GM12875 (cell line): ENCODE measurements around the gene TMEM170A.

Source experiments
- H3K4me3 ChIP-seq: one replicate; pipeline ENCODE4 v1.5.1; 2011; ENCODE audit warnings: low read depth, low read length, control low read depth
- CTCF ChIP-seq: IDR thresholded peaks from 2 replicates; pipeline ENCODE4 v1.5.1; 2011; ENCODE audit warnings: low read depth, mild to moderate bottlenecking, control low read depth, inconsistent platforms, low read length, moderate library complexity, borderline replicate concordance; ENCODE audit not compliant: insufficient read depth

TMEM170A gene

GRCh38 chr16:75497558-75497957 lies 33.1 kb upstream of the TMEM170A start:
- TF ChIP-seq CTCF, result no peak
- H3K4me3 ChIP-seq, result no peak overlapping the region

- no peak within 1 kb of the TSS for H3K4me3 ChIP-seq
- TF ChIP-seq CTCF, result no peak
Measured at GRCh38 chr16:75495076-75495674, 30.7 kb upstream of the TMEM170A start, which contains the start of gene CHST6. CHST6 (minus strand) TSS chr16:75495441; CDS start chr16:75479828, 15,613 bp downstream.

- H3K4me3 ChIP-seq, result no peak overlapping the region
Measured at GRCh38 chr16:75494661-75495075, 30.2 kb upstream of the TMEM170A start.

GRCh38 chr16:75494184-75494583 lies 29.7 kb upstream of the TMEM170A start:
- no peak overlapping the region for H3K4me3 ChIP-seq
- no peak for TF ChIP-seq CTCF

More at GRCh38 chr16:75494661-75495075, 30.2 kb upstream of the TMEM170A start:
- TF ChIP-seq CTCF, result no peak

- H3K4me3 ChIP-seq, result no peak overlapping the region
- peak; percentile 41; the same call in 1 of the 2 replicates for TF ChIP-seq CTCF
Measured at GRCh38 chr16:75491876-75492275, 27.4 kb upstream of the TMEM170A start.

GRCh38 chr16:75488322-75488721 lies 23.8 kb upstream of the TMEM170A start:
- TF ChIP-seq CTCF, result no peak
- no peak overlapping the region for H3K4me3 ChIP-seq

- no peak overlapping the region for H3K4me3 ChIP-seq
- no peak for TF ChIP-seq CTCF
Measured at GRCh38 chr16:75486676-75487313, 22.3 kb upstream of the TMEM170A start.
